Measurements from ENCODE around the gene UNC5C. TPM values are rescaled to one million over a fixed set of nuclear protein-coding genes. Genes with fewer than 3 reads are reported as not detected.

The UNC5C gene
- total and polyA plus RNA-seq, 10 of the 15 experiments (the other 5 are each of a cell fraction or from before 2014, with no cell fraction given): 0.02 to 2.0 (median 0.15) TPM; not detected in 1

DNA sequence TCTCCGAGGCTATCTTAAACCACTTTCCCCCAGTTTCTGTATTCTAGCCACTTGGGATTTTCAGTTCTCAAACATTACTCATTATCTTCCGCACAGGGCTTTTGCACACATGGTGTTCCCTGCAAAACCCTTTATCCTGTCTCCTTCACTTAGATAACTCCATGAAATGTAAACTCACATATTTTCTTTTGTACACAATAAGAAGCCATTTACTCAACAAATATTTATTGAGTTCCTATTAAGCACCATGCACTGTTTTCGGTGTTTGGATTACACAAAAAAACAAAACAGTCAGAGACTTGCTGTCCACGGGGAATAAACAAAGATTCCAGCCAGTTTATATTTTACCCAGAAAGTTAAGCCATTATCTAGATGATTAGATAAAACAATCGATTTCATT, 42.5 kb upstream of the UNC5C start:
- in situ Hi-C loops (cut with MboI) (no loop called here), intact Hi-C loops (cut with micrococcal nuclease; ENCODE audit: unreplicated experiment) (no loop called here)
- 16% methylated on average over 5 of the region's 5 CpGs for WGBS (ENCODE audit: insufficient coverage, insufficient replicate concordance, low lambda C conversion rate, missing lambda C conversion rate)
- SMC1A ChIA-PET (ENCODE audit: uncharacterized antibody, unreplicated experiment): no interaction called here
- TF ChIP-seq CREB1 (IDR thresholded peaks at IDR 0.05; ENCODE audit: low read depth): no peak
- TF ChIP-seq, protein P1, sequence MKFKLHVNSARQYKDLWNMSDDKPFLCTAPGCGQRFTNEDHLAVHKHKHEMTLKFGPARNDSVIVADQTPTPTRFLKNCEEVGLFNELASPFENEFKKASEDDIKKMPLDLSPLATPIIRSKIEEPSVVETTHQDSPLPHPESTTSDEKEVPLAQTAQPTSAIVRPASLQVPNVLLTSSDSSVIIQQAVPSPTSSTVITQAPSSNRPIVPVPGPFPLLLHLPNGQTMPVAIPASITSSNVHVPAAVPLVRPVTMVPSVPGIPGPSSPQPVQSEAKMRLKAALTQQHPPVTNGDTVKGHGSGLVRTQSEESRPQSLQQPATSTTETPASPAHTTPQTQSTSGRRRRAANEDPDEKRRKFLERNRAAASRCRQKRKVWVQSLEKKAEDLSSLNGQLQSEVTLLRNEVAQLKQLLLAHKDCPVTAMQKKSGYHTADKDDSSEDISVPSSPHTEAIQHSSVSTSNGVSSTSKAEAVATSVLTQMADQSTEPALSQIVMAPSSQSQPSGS (IDR thresholded peaks at IDR 0.05; ENCODE audit: low read length): no peak
- TF ChIP-seq, protein P2, sequence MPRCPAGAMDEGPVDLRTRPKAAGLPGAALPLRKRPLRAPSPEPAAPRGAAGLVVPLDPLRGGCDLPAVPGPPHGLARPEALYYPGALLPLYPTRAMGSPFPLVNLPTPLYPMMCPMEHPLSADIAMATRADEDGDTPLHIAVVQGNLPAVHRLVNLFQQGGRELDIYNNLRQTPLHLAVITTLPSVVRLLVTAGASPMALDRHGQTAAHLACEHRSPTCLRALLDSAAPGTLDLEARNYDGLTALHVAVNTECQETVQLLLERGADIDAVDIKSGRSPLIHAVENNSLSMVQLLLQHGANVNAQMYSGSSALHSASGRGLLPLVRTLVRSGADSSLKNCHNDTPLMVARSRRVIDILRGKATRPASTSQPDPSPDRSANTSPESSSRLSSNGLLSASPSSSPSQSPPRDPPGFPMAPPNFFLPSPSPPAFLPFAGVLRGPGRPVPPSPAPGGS (IDR thresholded peaks at IDR 0.05; ENCODE audit: borderline replicate concordance, insufficient read depth, low read depth, low read length, poor library complexity, severe bottlenecking): no peak
- Histone ChIP-seq H2AFZ (ENCODE audit: control insufficient read depth, low read depth, low read length) (no peak overlapping the region), H3K36me3 (ENCODE audit: control insufficient read depth in 2 of 2, insufficient read depth in 2 of 2, low read length in 1 of 2) (no peaks in the 10 kb centered on the region), H4K20me1 (ENCODE audit: control insufficient read depth, insufficient read depth) (no peaks in the 10 kb centered on the region), H3K27me3 (replicated peaks in 1 of 2; ENCODE audit: control insufficient read depth in 2 of 2, insufficient read depth in 2 of 2, low read length in 1 of 2) (no peaks in the 10 kb centered on the region), H3K9ac (ENCODE audit: control insufficient read depth, insufficient read depth, low read length) (no peak overlapping the region), H3K4me3 (no peak overlapping the region), H3K27ac (ENCODE audit: control insufficient read depth, insufficient read depth) (no peak overlapping the region), H3K4me2 (ENCODE audit: control insufficient read depth, insufficient read depth) (no peak overlapping the region), H3K79me2 (ENCODE audit: control insufficient read depth, insufficient read depth, low read length) (no peaks in the 10 kb centered on the region), H3K9me3 (replicated peaks; ENCODE audit: control insufficient read depth, insufficient read depth, low read length) (no peaks in the 10 kb centered on the region), H3K4me1 (ENCODE audit: control insufficient read depth, insufficient read depth, low read length) (no peaks in the 10 kb centered on the region)
- RAD21 ChIA-PET (ENCODE audit: unreplicated experiment): no interaction called here
- POLR2A ChIA-PET: no interaction called here
- CTCF ChIA-PET: no interaction called here
- DNase-seq (ENCODE audit: low read depth, low spot score) (no peak), FAIRE-seq (no peak), ATAC-seq (no peak)
- BruUV-seq (replicated peaks): no TSS peak

DNA sequence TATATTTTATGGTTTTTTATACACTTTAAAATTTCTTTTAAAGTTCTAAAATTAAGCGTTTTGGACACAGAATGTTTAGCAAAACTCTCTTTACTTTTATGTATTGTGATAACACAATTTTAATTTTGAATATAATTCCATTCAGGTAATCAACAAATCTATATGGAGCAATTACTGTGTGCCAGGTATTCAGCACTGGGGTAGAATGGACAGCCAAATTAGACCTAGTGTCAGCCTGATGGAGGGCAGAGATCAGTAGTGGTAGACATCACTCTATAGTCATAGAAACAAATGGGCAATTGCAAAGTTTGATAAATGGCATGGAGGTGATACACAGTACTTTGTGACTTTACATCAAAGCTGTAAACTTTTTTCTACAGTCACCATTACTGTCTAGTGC, 41.8 kb upstream of the UNC5C start:
- WGBS (ENCODE audit: insufficient coverage, insufficient replicate concordance, low lambda C conversion rate, missing lambda C conversion rate): 3% methylated on average over 1 of the region's 1 CpG
- H3K9me3 ChIP-seq (replicated peaks; ENCODE audit: control insufficient read depth, insufficient read depth, low read length): no peaks in the 10 kb centered on the region
- ChIA-PET CTCF (no interaction called here), RAD21 (ENCODE audit: unreplicated experiment) (no interaction called here), POLR2A (no interaction called here), SMC1A (ENCODE audit: uncharacterized antibody, unreplicated experiment) (no interaction called here)
- no peak overlapping the region for H3K4me2 ChIP-seq (ENCODE audit: control insufficient read depth, insufficient read depth)
- no peak overlapping the region for H2AFZ ChIP-seq (ENCODE audit: control insufficient read depth, low read depth, low read length)
- no peaks in the 10 kb centered on the region for H3K4me1 ChIP-seq (ENCODE audit: control insufficient read depth, insufficient read depth, low read length)
- intact Hi-C loops (cut with micrococcal nuclease; ENCODE audit: unreplicated experiment): no loop called here
- no peak overlapping the region for H3K9ac ChIP-seq (ENCODE audit: control insufficient read depth, insufficient read depth, low read length)
- H3K4me3 ChIP-seq: no peak overlapping the region
- no peak overlapping the region for H3K27ac ChIP-seq (ENCODE audit: control insufficient read depth, insufficient read depth)
- H3K79me2 ChIP-seq (ENCODE audit: control insufficient read depth, insufficient read depth, low read length): no peaks in the 10 kb centered on the region
- DNase-seq (ENCODE audit: low read depth, low spot score) (no peak), ATAC-seq (no peak), FAIRE-seq (no peak)
- no peaks in the 10 kb centered on the region for H4K20me1 ChIP-seq (ENCODE audit: control insufficient read depth, insufficient read depth)
- no peaks in the 10 kb centered on the region for H3K27me3 ChIP-seq (replicated peaks in 1 of 2; ENCODE audit: control insufficient read depth in 2 of 2, insufficient read depth in 2 of 2, low read length in 1 of 2)
- BruUV-seq (replicated peaks): no TSS peak
- in situ Hi-C loops (cut with MboI): no loop called here
- H3K36me3 ChIP-seq (ENCODE audit: control insufficient read depth in 2 of 2, insufficient read depth in 2 of 2, low read length in 1 of 2): no peaks in the 10 kb centered on the region
- TF ChIP-seq, protein P2 (IDR thresholded peaks at IDR 0.05; ENCODE audit: borderline replicate concordance, insufficient read depth, low read depth, low read length, poor library complexity, severe bottlenecking): no peak
- no peak for TF ChIP-seq NR2F1 (conservative IDR thresholded peaks at IDR 0.05)
- no peak for TF ChIP-seq CBX5 (IDR thresholded peaks at IDR 0.05; ENCODE audit: low read depth)
- TF ChIP-seq SREBF1 (IDR thresholded peaks at IDR 0.05; ENCODE audit: low read length): no peak
- no peak for TF ChIP-seq SMAD1 (IDR thresholded peaks at IDR 0.05; ENCODE audit: low read depth, partially characterized antibody)
- no peak for TF ChIP-seq ZNF217 (IDR thresholded peaks at IDR 0.05)
- TF ChIP-seq RB1 (IDR thresholded peaks at IDR 0.05; ENCODE audit: borderline replicate concordance): no peak
- TF ChIP-seq, protein P3, sequence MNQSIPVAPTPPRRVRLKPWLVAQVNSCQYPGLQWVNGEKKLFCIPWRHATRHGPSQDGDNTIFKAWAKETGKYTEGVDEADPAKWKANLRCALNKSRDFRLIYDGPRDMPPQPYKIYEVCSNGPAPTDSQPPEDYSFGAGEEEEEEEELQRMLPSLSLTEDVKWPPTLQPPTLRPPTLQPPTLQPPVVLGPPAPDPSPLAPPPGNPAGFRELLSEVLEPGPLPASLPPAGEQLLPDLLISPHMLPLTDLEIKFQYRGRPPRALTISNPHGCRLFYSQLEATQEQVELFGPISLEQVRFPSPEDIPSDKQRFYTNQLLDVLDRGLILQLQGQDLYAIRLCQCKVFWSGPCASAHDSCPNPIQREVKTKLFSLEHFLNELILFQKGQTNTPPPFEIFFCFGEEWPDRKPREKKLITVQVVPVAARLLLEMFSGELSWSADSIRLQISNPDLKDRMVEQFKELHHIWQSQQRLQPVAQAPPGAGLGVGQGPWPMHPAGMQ (IDR thresholded peaks at IDR 0.05; ENCODE audit: borderline replicate concordance): no peak
- no peak for TF ChIP-seq PAX8 (IDR thresholded peaks at IDR 0.05)
- TF ChIP-seq SRF (IDR thresholded peaks at IDR 0.05; ENCODE audit: low read depth in 2 of 2, low read length in 2 of 2): no peak
- no peak for TF ChIP-seq ZNF207 (IDR thresholded peaks at IDR 0.05; ENCODE audit: borderline replicate concordance)
- TF ChIP-seq RCOR1 (conservative IDR thresholded peaks at IDR 0.05; ENCODE audit: low read depth, low read length): no peak

Data from GM12878 (cell line).